NCI-H1694 (cell line): Measurements from ENCODE around the gene MED13L.
"Not testable (repeated sequence)": the region's sequence is repeated elsewhere in the genome, so short reads cannot be mapped to it uniquely, and the experiment has no call there.

Experiments
- DNase-seq: peaks from one replicate; lab custom pipeline; 2025; lab: John Stamatoyannopoulos, UW

MED13L gene

GRCh38 chr12:116303929-116304328 lies 26.4 kb upstream of the MED13L start:
- DNase-seq, result no peak

GRCh38 chr12:116303066-116303465 lies 25.6 kb upstream of the MED13L start:
- DNase-seq, result no peak

- DNase-seq, result no peak
These were observed 24.9 kb upstream of the MED13L start for GRCh38 chr12:116302166-116303058.

GRCh38 chr12:116301621-116302020 lies 24.1 kb upstream of the MED13L start:
- no peak for DNase-seq

GRCh38 chr12:116299665-116300328 lies 22.3 kb upstream of the MED13L start:
- no peak for DNase-seq

- no peak for DNase-seq
These were observed 21.6 kb upstream of the MED13L start for GRCh38 chr12:116299064-116299463.

GRCh38 chr12:116298578-116298977 lies 21.1 kb upstream of the MED13L start:
- no peak for DNase-seq

GRCh38 chr12:116297224-116297834 lies 19.8 kb upstream of the MED13L start:
- no peak for DNase-seq

GRCh38 chr12:116295327-116296263 lies 18.1 kb upstream of the MED13L start:
- DNase-seq, result no peak

- no peak for DNase-seq
These were observed 17.1 kb upstream of the MED13L start for GRCh38 chr12:116294454-116295165.

GRCh38 chr12:116293687-116294453 lies 16.4 kb upstream of the MED13L start:
- DNase-seq, result no peak

GRCh38 chr12:116291218-116291617 lies 13.7 kb upstream of the MED13L start:
- no peak for DNase-seq

GRCh38 chr12:116288735-116289134 lies 11.2 kb upstream of the MED13L start:
- no peak for DNase-seq

- DNase-seq, result no peak
These were observed 10.4 kb upstream of the MED13L start for GRCh38 chr12:116287842-116288301.

GRCh38 chr12:116284396-116284795 lies 6.9 kb upstream of the MED13L start:
- no peak for DNase-seq

GRCh38 chr12:116283881-116284280 lies 6.4 kb upstream of the MED13L start:
- not testable (repeated sequence) for DNase-seq

GRCh38 chr12:116282371-116283286 lies 5.1 kb upstream of the MED13L start:
- DNase-seq, result no peak

- no peak for DNase-seq
These were observed 3.2 kb upstream of the MED13L start for GRCh38 chr12:116280595-116281290.

- no peak for DNase-seq
These were observed 1.2 kb upstream of the MED13L start for GRCh38 chr12:116278667-116279066.
